ENCODE measurements around the gene TF.

Gene TF

DNA sequence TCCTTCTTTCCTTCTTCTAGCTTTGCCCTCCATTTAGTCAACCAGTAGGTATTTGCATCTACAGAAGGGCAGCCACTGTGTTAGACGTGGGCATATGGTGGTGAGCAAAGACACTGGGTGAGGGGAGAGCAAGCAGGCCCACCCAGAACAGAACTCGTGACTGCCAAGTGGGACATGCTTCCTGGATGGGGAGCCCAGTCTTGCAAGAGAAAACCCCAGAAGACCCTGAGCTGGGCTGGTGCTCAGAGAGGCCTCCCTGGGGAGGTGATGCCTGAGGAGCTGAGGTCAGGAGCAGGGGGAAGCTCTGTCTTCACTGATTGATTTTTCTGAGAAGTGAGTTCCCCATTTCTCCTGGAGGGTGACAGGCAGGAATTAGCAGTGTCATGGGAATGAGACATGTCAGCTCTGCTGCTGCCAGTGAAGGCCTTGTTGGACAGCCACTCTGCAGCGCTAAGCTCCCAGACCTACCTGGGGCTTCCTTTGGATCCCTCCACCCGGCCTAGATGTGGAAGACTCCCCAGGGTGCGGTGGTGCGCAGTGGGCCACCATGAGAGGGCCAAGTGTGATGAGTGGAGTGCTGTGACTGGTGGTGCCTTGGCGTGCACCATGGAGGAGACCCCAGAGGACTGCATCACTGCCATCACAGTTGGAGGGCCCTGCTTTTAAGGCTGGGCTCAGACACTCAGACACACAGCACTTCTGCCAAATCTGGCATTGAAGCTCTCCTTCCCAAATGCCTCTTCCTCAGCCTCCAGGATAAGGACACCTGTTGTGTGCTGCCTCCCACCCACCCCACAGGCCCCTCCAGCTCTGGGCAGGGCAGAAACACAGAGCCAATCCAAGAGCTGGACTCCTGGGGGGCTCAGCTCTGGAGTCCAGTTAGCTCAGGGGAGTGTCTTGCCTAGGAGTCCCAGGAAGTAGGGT is 44.5 kb upstream of the TF start:
- peak; percentile 20 for DNase-seq (ENCODE audit: low read depth)
- no peak overlapping the region for H3K4me3 ChIP-seq (ENCODE audit: low read depth, low read length)
- TF ChIP-seq, protein P1, sequence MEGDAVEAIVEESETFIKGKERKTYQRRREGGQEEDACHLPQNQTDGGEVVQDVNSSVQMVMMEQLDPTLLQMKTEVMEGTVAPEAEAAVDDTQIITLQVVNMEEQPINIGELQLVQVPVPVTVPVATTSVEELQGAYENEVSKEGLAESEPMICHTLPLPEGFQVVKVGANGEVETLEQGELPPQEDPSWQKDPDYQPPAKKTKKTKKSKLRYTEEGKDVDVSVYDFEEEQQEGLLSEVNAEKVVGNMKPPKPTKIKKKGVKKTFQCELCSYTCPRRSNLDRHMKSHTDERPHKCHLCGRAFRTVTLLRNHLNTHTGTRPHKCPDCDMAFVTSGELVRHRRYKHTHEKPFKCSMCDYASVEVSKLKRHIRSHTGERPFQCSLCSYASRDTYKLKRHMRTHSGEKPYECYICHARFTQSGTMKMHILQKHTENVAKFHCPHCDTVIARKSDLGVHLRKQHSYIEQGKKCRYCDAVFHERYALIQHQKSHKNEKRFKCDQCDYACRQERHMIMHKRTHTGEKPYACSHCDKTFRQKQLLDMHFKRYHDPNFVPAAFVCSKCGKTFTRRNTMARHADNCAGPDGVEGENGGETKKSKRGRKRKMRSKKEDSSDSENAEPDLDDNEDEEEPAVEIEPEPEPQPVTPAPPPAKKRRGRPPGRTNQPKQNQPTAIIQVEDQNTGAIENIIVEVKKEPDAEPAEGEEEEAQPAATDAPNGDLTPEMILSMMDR (IDR thresholded peaks at IDR 0.05; ENCODE audit: low read depth, low read length) = no peak
- TF ChIP-seq MYC (IDR thresholded peaks at IDR 0.05; ENCODE audit: low read depth, low read length) (no peak), POLR2A (IDR thresholded peaks at IDR 0.05; ENCODE audit: extremely low read depth, insufficient read length) (no peak)
- TF ChIP-seq, protein P2, sequence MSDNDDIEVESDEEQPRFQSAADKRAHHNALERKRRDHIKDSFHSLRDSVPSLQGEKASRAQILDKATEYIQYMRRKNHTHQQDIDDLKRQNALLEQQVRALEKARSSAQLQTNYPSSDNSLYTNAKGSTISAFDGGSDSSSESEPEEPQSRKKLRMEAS (IDR thresholded peaks at IDR 0.05; ENCODE audit: low read depth, low read length) = no peak

DNA sequence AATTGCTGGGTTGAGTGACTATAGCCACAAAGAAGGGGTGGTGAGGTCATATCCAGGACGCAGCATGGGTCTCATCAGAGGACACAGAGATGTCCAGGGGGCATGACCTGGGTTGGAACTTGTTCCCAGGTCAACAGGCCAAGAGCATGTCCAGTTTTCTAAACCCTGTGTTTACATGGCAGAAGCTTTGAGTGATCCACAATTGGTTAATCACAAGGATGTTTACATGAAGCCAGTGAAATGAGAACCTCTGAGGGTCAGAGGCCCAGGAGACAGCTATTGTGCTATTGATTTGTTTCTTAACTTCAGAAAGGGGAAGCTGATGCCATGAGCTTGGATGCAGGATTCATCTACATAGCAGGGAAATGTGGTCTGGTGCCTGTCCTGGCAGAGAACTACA is 42.3 kb upstream of the TF start:
- H3K4me3 ChIP-seq (ENCODE audit: low read depth, low read length) = no peak overlapping the region
- no peak for DNase-seq (ENCODE audit: low read depth)
- TF ChIP-seq, protein P2 (IDR thresholded peaks at IDR 0.05; ENCODE audit: low read depth, low read length) = no peak
- no peak for TF ChIP-seq POLR2A (IDR thresholded peaks at IDR 0.05; ENCODE audit: extremely low read depth, insufficient read length)
- TF ChIP-seq, protein P1 (IDR thresholded peaks at IDR 0.05; ENCODE audit: low read depth, low read length) = no peak
- TF ChIP-seq MYC (IDR thresholded peaks at IDR 0.05; ENCODE audit: low read depth, low read length) = no peak

DNA sequence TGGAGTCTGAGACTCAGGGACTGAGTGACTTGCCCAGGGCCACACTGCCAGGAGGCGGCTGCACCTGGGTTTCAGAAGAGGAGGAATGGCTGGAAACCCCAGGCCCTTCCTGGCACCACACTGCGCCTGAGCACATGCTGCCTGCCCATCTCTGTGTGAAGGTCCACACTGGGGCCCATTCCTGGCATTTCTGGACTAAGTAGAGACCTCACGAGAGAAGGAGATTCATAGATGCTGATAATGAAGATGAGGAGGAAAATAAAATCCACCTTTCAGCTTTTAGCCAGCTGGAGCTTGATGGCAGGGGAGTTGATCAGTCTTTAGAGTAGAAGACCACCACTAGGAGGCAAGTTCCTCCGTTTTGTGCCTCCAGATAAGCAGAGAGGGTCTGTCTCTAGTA is 40.2 kb upstream of the TF start:
- no peak overlapping the region for H3K4me3 ChIP-seq (ENCODE audit: low read depth, low read length)
- no peak for TF ChIP-seq POLR2A (IDR thresholded peaks at IDR 0.05; ENCODE audit: extremely low read depth, insufficient read length)
- no peak for TF ChIP-seq MYC (IDR thresholded peaks at IDR 0.05; ENCODE audit: low read depth, low read length)
- TF ChIP-seq, protein P1 (IDR thresholded peaks at IDR 0.05; ENCODE audit: low read depth, low read length) = no peak
- TF ChIP-seq, protein P2 (IDR thresholded peaks at IDR 0.05; ENCODE audit: low read depth, low read length) = no peak
- DNase-seq (ENCODE audit: low read depth) = no peak

DNA sequence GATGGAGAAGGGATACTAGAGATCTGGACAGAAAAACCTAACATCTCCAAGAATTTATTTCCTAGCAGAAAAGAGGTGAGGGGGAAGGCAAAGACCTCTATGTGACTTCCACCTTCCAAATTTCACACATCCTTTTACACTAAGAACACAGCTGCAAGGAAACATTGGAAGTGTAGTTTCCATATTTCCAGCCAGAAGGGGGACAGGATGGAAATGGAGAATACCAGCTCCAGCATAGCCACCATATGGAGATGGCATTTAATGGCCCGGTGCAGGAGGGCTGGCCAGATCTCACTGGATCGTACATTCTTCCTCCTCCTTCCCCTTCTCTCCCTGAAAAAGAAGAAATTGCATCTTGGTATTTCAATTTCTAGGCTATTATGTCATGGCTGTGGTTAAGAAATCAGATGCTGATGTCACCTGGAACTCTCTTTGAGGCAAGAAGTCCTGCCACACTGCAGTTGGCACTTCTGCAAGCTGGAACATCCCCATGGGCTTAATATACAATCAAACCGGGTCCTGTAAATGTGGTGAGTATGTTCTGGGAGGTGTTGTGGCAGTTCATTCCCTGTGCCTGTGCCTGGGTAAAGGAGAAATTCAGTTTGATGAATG is 36.9 kb upstream of the TF start:
- no peak overlapping the region for H3K4me3 ChIP-seq (ENCODE audit: low read depth, low read length)

DNA sequence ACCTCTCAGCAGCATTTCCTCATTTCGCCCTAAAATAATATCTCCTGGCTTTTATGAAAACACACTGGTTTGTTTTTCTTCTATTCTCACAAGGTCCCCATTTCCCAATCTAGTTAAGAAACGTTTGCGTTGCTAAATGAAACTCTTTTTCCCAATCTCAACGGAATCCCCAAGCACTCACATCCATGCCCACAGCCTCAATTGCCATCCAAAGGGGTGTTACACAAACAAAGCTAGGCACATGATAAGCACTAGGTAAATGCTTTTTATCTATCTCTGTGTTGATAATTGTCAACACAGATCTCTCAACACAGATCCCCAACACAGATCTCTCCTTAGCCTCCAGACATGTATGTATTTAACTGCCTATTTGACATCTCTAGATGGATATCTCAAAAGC is 35.2 kb upstream of the TF start:
- no peak for DNase-seq (ENCODE audit: low read depth)
- no peak overlapping the region for H3K4me3 ChIP-seq (ENCODE audit: low read depth, low read length)
- no peak for TF ChIP-seq POLR2A (IDR thresholded peaks at IDR 0.05; ENCODE audit: extremely low read depth, insufficient read length)
- TF ChIP-seq, protein P2 (IDR thresholded peaks at IDR 0.05; ENCODE audit: low read depth, low read length) = no peak
- TF ChIP-seq MYC (IDR thresholded peaks at IDR 0.05; ENCODE audit: low read depth, low read length) = no peak
- TF ChIP-seq, protein P1 (IDR thresholded peaks at IDR 0.05; ENCODE audit: low read depth, low read length) = no peak

More for the DNA sequence above, 36.9 kb upstream of the TF start:
- TF ChIP-seq, protein P2 (IDR thresholded peaks at IDR 0.05; ENCODE audit: low read depth, low read length) = no peak
- no peak for TF ChIP-seq MYC (IDR thresholded peaks at IDR 0.05; ENCODE audit: low read depth, low read length)
- TF ChIP-seq, protein P1 (IDR thresholded peaks at IDR 0.05; ENCODE audit: low read depth, low read length) = no peak
- no peak for TF ChIP-seq POLR2A (IDR thresholded peaks at IDR 0.05; ENCODE audit: extremely low read depth, insufficient read length)
- peak; percentile 9 for DNase-seq (ENCODE audit: low read depth)
